GM19467 (cell line): ENCODE measurements around the gene PRIMPOL.

ENCODE experiments used
- ATAC-seq: cut with Tn5 transposase; IDR thresholded peaks from one replicate; pipeline ENCODE4 v1.9.1; 2021; ENCODE audit warnings: mild to moderate bottlenecking, moderate library complexity; ENCODE audit not compliant: unreplicated experiment

The PRIMPOL gene

GRCh38 chr4:184664445-184665210, 15.1 kb downstream of the PRIMPOL start:
- no peak for ATAC-seq

- no peak for ATAC-seq
Observed at GRCh38 chr4:184666670-184667069, 17.1 kb downstream of the PRIMPOL start.

DNA sequence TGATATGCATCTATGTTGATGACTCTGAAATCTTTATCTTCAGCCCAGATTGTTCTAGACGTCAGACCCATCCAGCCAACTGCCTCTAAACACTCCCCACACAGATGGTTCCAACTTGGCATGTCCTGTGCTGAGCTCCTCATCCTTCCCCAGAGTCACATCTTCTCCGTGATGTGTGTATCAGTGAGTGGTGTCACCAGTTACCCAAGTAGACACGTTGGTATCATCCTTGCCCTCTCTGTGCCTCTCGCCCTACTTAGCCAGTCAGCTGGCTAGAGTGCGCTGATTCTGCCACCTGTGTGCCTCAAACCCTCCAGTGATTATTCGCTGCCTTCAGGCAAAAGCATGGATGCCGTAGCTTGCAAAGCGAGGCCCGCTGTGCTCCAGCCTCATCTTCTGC, 18.6 kb downstream of the PRIMPOL start:
- no peak for ATAC-seq

DNA sequence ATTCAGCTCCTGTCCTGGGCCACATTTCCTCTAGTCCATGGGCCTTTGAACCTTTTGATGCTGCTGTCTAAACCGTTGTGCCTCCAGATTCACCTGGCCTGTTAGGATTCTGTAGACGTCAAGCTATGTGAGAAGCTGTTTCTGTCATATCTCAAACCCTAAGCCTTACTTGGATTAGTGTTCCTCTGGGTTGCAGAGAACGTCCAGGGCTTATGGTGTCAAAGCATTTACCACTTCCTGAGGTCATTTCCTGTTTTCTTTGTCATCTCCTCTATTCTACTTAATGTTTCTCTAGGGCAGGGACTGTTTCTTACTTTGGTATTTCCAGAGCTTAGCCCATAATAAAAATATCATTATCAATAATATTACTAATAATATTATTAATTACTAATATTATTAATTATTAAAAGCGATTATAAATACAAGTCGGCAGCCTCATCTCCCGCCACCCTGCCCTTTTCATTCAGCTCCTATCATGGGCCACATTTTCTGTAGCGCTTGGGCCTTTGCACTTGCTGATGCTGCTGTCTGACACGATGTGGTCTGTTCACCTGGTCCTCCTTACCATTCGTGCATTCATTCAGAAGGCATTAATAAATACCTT, 19.1 kb downstream of the PRIMPOL start:
- ATAC-seq: no peak

GRCh38 chr4:184669251-184669650, 19.7 kb downstream of the PRIMPOL start:
- ATAC-seq: no peak

DNA sequence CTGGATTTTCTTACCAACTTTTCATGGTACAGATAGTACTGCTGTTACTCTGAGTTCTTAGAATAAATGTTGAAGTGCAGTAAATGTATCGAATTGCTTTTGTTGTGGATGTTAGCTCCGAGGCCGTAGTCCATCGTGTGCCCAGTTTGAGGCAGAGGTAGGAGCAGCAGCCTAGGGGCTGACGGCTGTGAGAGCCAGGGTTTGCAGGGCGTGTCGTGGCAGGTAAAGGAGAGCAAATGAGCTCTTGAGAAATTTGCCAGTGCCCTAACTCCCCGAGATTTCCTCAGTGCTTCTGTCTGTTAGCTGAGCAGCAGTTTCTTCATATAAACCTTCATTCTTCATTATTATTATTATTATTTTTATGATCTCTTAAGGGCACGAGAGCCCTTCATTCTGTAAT, 21.6 kb downstream of the PRIMPOL start:
- ATAC-seq: no peak

- no peak for ATAC-seq
Observed at GRCh38 chr4:184672741-184673140, 23.2 kb downstream of the PRIMPOL start.

GRCh38 chr4:184674011-184674410, 24.5 kb downstream of the PRIMPOL start:
- no peak for ATAC-seq

DNA sequence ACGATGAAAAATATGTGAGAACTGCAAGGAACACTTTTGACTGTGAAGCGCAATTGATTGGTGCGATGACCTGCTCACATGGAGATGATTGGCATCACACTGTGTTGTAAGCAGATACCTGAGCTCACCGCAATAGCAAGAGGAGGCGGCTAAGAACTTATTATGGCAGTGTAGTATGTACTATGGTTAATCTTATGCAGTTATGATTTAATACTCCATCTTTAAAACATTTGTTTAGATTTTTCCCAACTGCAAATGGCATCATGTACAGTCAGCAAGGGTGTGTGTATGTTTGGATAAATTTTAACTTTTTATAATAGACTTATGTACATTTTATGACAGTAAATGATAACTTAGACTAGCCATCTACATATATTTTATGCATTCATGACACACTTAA, 25.5 kb downstream of the PRIMPOL start:
- no peak for ATAC-seq

GRCh38 chr4:184675821-184676492, 26.4 kb downstream of the PRIMPOL start:
- no peak for ATAC-seq

- no peak for ATAC-seq
Observed at GRCh38 chr4:184680698-184681097, 31.2 kb downstream of the PRIMPOL start.

GRCh38 chr4:184681916-184682315, 32.4 kb downstream of the PRIMPOL start:
- ATAC-seq: no peak

- no peak for ATAC-seq
Observed at GRCh38 chr4:184684491-184685189, 35.1 kb downstream of the PRIMPOL start.

DNA sequence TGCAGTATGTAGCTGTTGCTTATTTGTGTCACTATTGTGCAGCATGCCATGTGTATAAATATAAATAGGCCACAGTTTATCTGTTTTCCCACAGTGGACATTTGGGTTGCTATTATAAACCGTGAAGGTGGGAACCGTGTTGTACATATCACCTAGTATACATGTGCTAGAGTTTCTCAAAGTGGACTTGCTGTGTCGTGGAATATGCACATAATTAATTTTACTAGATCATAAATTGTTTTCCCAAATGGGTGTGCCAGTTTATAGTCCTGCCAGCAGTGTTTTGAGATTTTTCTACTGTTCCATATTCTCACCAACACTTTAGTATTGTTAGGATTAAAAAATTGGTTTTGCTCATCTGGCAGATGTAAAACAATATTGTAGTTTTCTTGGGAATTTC, 38.5 kb downstream of the PRIMPOL start:
- ATAC-seq: no peak

- no peak for ATAC-seq
Observed at GRCh38 chr4:184688447-184688846, 38.9 kb downstream of the PRIMPOL start.

DNA sequence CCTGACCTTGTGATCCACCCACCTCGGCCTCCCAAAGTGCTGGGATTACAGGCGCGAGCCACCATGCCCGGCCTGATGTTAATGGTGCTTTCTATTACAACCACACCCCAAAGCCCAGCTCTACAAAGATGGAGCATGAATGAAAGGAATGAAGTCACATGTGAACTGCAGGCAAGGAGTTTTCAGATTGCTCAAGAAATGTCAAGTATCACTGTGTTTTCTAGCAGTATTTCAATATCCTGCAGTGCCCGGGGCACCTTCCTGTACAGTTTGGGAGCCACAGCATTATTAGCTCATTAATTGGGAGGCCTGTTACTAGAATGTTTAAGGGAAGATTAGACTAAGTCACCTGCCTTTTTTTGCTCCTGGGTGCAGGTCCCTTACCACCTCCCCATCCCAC, 40.1 kb downstream of the PRIMPOL start:
- ATAC-seq: no peak

DNA sequence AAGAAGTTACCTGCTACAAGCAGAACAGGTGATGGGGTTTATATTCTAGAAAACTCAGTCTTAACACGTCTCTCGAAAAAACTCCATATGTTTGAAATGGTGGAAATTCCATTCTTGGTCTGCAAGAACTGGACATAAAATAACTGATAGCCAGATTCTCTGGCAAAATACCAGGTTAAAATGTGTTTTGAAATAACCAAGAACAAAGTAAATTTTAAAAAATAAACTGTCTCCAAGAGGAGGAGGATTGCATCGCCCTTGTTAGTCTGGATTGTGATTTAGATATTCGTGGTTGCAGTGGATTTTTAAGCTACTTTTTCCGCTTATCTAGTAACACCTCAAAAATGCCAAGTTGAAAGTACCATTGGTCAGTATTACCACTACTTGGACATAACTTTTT, 43.5 kb downstream of the PRIMPOL start:
- no peak for ATAC-seq

GRCh38 chr4:184694412-184694956, 44.9 kb downstream of the PRIMPOL start:
- no peak for ATAC-seq

DNA sequence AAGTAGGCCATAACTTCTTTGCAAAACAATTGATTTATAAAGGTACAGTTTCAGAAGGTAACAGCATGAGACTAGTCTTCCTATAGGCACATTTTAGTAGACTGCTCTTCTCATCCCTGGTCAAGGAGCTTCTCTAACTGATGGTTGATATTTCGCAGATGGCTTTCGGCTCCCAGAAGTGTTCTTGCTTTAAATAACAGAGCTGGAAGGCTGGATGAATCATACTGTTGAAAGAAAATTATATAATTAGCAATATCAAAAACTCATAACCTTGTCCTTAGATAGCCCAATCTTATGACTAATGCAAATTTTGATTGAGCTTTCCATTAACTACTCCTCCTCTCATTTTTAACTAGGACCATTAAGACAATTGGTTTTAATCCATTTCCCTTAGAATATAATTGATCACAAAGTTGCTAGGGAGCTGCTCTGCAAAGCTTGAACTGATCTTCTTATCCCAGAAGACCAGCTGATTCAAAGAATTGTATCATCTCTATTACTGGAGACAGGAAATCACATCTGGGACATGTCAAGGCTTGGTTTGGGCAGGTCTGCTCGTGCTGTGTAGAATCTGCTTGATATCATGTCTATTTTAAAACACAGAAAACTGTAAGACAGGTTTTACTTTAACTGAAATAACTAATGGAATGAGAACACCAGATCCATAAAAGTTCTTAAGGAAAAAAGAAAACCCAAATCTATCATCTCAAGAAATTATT, 45.8 kb downstream of the PRIMPOL start:
- ATAC-seq: no peak

DNA sequence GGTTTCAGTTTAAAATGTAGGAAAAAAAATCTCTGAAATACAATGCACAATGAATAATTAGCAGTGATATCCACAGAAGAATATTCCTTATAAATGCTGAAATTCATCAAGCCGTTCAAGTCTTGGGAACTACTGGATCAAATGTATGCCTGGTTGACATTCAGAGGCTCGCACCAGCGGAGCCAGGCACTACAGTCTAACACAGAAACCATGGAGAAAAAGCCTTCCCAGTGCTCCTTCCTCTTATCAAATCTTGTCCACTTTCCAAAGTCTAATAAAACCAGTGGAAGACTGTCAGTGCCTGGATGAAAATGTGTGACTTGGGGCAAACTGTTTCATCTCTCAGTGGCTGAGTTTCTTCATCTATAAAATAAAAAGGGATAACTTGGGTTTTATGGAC, 48.4 kb downstream of the PRIMPOL start:
- no peak for ATAC-seq

DNA sequence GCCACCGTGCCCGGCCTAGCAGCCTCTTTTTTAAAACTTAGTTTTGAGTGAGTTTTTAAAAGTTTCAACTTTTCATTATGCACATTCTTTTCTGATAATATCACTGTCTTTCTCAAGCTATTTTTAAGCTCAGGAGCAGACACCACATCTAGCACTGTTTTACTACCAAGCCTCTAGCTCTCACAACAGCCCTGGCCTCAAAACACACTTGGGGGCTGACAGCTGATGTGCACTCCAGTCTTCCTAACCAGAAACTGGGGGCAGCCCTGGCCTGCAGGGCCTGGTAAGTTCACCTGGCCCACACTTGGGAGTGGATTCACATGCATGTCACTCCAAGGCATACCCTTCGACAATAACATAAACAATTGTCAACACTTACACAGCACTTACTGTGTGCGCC, 50.4 kb downstream of the PRIMPOL start:
- ATAC-seq: no peak
